ENCODE results near the gene CARMIL1. TPM values are rescaled to one million over a fixed set of nuclear protein-coding genes. Genes with fewer than 3 reads are reported as not detected.
A peak's percentile ranks its signal among the peaks of the same experiment; 100 is the strongest.

Gene CARMIL1
- total and polyA plus RNA-seq, 10 of the 15 experiments (the other 5 are each of a cell fraction or from before 2014, with no cell fraction given) = 6.4 to 18.1 (median 10.3) TPM

- SMC1A ChIA-PET (ENCODE audit: uncharacterized antibody, unreplicated experiment) = interaction anchor here (0.6 to 8.9 kb wide), 15 partner anchors 9 to 125 kb away, joined by 3 to 124 read pairs (median 6); partner anchors contain the start of gene CARMIL1
- no TSS peak for BruUV-seq (replicated peaks)
- no peaks in the 10 kb centered on the region for H3K27me3 ChIP-seq (replicated peaks in 1 of 2; ENCODE audit: control insufficient read depth in 2 of 2, insufficient read depth in 2 of 2, low read length in 1 of 2)
- intact Hi-C loops (cut with micrococcal nuclease; ENCODE audit: unreplicated experiment) = loop anchor here (2.0 kb wide), 1 partner anchor 123 kb away; no protein-coding TSS in a partner anchor
- ATAC-seq = peak; percentile 10
- peak overlapping the region; percentile 76 for H3K27ac ChIP-seq (ENCODE audit: control insufficient read depth, insufficient read depth)
- CTCF ChIA-PET = interaction anchor here (0.9 to 3.9 kb wide), 10 partner anchors 10 to 125 kb away, joined by 3 to 27 read pairs (median 6); partner anchors contain the start of gene CARMIL1
- peak overlapping the region; percentile 86 for H3K4me2 ChIP-seq (ENCODE audit: control insufficient read depth, insufficient read depth)
- H2AFZ ChIP-seq (ENCODE audit: control insufficient read depth, low read depth, low read length) = peak overlapping the region; percentile 57
- H3K36me3 ChIP-seq (ENCODE audit: control insufficient read depth in 2 of 2, insufficient read depth in 2 of 2, low read length in 1 of 2) = no peaks in the 10 kb centered on the region
- H4K20me1 ChIP-seq (ENCODE audit: control insufficient read depth, insufficient read depth) = no peaks in the 10 kb centered on the region
- 83% methylated on average over 3 of the region's 3 CpGs for WGBS (ENCODE audit: insufficient coverage, insufficient replicate concordance, low lambda C conversion rate, missing lambda C conversion rate)
- no peak overlapping the region for H3K4me3 ChIP-seq
- TF ChIP-seq RELA (IDR thresholded peaks at IDR 0.05; ENCODE audit: borderline replicate concordance, partially characterized antibody) (no peak), BHLHE40 (IDR thresholded peaks at IDR 0.05; ENCODE audit: borderline replicate concordance in 1 of 2, low read depth in 2 of 2, low read length in 1 of 2) (no peak), RBBP5 (conservative IDR thresholded peaks at IDR 0.05) (no peak), TARDBP (IDR thresholded peaks at IDR 0.05; ENCODE audit: borderline replicate concordance) (no peak), STAT1 (conservative IDR thresholded peaks at IDR 0.05) (no peak), HDAC2 (IDR thresholded peaks at IDR 0.05) (no peak), TCF3 (IDR thresholded peaks at IDR 0.05; ENCODE audit: borderline replicate concordance, insufficient read depth, low read depth, low read length) (no peak), SUPT20H (IDR thresholded peaks at IDR 0.05; ENCODE audit: borderline replicate concordance, control insufficient read depth, low read depth, low read length) (no peak), RCOR1 (conservative IDR thresholded peaks at IDR 0.05; ENCODE audit: low read depth, low read length) (no peak), ZBTB33 (IDR thresholded peaks at IDR 0.05) (no peak), IRF4 (IDR thresholded peaks at IDR 0.05; ENCODE audit: low read depth, low read length) (no peak), NBN (IDR thresholded peaks at IDR 0.05) (no peak)
- TF ChIP-seq, protein P1, sequence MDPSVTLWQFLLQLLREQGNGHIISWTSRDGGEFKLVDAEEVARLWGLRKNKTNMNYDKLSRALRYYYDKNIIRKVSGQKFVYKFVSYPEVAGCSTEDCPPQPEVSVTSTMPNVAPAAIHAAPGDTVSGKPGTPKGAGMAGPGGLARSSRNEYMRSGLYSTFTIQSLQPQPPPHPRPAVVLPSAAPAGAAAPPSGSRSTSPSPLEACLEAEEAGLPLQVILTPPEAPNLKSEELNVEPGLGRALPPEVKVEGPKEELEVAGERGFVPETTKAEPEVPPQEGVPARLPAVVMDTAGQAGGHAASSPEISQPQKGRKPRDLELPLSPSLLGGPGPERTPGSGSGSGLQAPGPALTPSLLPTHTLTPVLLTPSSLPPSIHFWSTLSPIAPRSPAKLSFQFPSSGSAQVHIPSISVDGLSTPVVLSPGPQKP (IDR thresholded peaks at IDR 0.05; ENCODE audit: low read depth, low read length) = no peak
- RAD21 ChIA-PET (ENCODE audit: unreplicated experiment) = interaction anchor here (1.2 to 5.0 kb wide), 12 partner anchors 13 to 265 kb away, joined by 3 to 42 read pairs (median 11); partner anchors contain the start of gene CARMIL1
- in situ Hi-C loops (cut with MboI) = no loop called here
- DNase-seq (ENCODE audit: low read depth, low spot score) = no peak
- no peak overlapping the region for H3K9ac ChIP-seq (ENCODE audit: control insufficient read depth, insufficient read depth, low read length)
- peaks cover 27% of the 10 kb centered on the region for H3K4me1 ChIP-seq (ENCODE audit: control insufficient read depth, insufficient read depth, low read length)
- no peaks in the 10 kb centered on the region for H3K9me3 ChIP-seq (replicated peaks; ENCODE audit: control insufficient read depth, insufficient read depth, low read length)
- H3K79me2 ChIP-seq (ENCODE audit: control insufficient read depth, insufficient read depth, low read length) = peaks cover 2% of the 10 kb centered on the region; the same call in 1 of the 2 replicates
- POLR2A ChIA-PET = interaction anchor here (0.5 to 4.0 kb wide), 10 partner anchors 8 to 456 kb away, joined by 3 to 28 read pairs (median 5); no protein-coding TSS in a partner anchor
- no peak for FAIRE-seq
Measured at GRCh38 chr6:25404091-25404490, 124.9 kb downstream of the CARMIL1 start.
